T47D (cell line): ENCODE results near the gene CCDC3.

ENCODE experiments used
- DNase-seq, 2 experiments: peaks; one replicate each; pipeline versions ENCODE4 v3.0.0 to v3.0.0-alpha.2; 2011 to 2012; ENCODE audit warnings: low read depth in 1 of 2, low spot score in 1 of 2
- JUND ChIP-seq: IDR thresholded peaks from 2 replicates; pipeline ENCODE4 v1.6.1; 2012; ENCODE audit warnings: low read depth
- in situ Hi-C: cut with HindIII; loops from 2 replicates; pipeline ENCODE4 v1.10.0; 2016; ENCODE audit warnings: low sequenced_read_pairs, low pct_unique_long_range_greater_than_20kb

CCDC3 gene

GRCh38 chr10:13026873-13027272, 25.4 kb upstream of the CCDC3 start:
- in situ Hi-C loops = no loop called here
- TF ChIP-seq JUND = no peak
- DNase-seq = no peak

- TF ChIP-seq JUND = no peak
- DNase-seq = no peak
- in situ Hi-C loops = no loop called here
Observed at GRCh38 chr10:13023754-13024153, 22.2 kb upstream of the CCDC3 start.

GRCh38 chr10:13019280-13019679, 17.8 kb upstream of the CCDC3 start:
- in situ Hi-C loops = no loop called here
- TF ChIP-seq JUND = no peak
- no peak for DNase-seq

GRCh38 chr10:13018171-13018570, 16.7 kb upstream of the CCDC3 start:
- DNase-seq = peak in 1 of 2 experiments; percentile 41
- TF ChIP-seq JUND = no peak
- in situ Hi-C loops = no loop called here

GRCh38 chr10:13016886-13017285, 15.4 kb upstream of the CCDC3 start:
- TF ChIP-seq JUND = no peak
- in situ Hi-C loops = no loop called here
- DNase-seq = no peak

- TF ChIP-seq JUND = no peak
- in situ Hi-C loops = no loop called here
- DNase-seq = no peak
Observed at GRCh38 chr10:13016426-13016825, 14.9 kb upstream of the CCDC3 start.

- in situ Hi-C loops = no loop called here
- no peak for DNase-seq
- no peak for TF ChIP-seq JUND
Observed at GRCh38 chr10:13006037-13006436, 4.5 kb upstream of the CCDC3 start.

GRCh38 chr10:13003759-13004158, 2.2 kb upstream of the CCDC3 start:
- in situ Hi-C loops = no loop called here

GRCh38 chr10:13003004-13003403, 1.5 kb upstream of the CCDC3 start:
- in situ Hi-C loops = no loop called here
- TF ChIP-seq JUND = no peak
- no peak for DNase-seq

More at GRCh38 chr10:13003759-13004158, 2.2 kb upstream of the CCDC3 start:
- no peak for DNase-seq
- TF ChIP-seq JUND = no peak

- no peak for TF ChIP-seq JUND
- DNase-seq = no peak
- in situ Hi-C loops = no loop called here
Observed at GRCh38 chr10:13001887-13002212, 337 bp upstream of the CCDC3 start.

- no peak for TF ChIP-seq JUND
- DNase-seq = no peak
- in situ Hi-C loops = no loop called here
Observed at GRCh38 chr10:13000431-13000830, 1.1 kb downstream of the CCDC3 start.

- TF ChIP-seq JUND = no peak
- DNase-seq = no peak
- in situ Hi-C loops = no loop called here
Observed at GRCh38 chr10:12999849-13000248, 1.7 kb downstream of the CCDC3 start.

GRCh38 chr10:12995425-12995861, 6.1 kb downstream of the CCDC3 start:
- in situ Hi-C loops = no loop called here
- TF ChIP-seq JUND = no peak
- DNase-seq = no peak

- TF ChIP-seq JUND = no peak
- in situ Hi-C loops = no loop called here
- DNase-seq = no peak
Observed at GRCh38 chr10:12993595-12993994, 7.9 kb downstream of the CCDC3 start.
